Endothelial cell of umbilical vein (primary cell): Measurements from ENCODE around the gene EHMT1.

Experiments
- EZH2 ChIP-seq: IDR thresholded peaks from 2 replicates; pipeline ENCODE4 v1.6.1; 2012; ENCODE audit warnings: borderline replicate concordance, low read depth, mild to moderate bottlenecking, moderate library complexity, low read length, inconsistent platforms; ENCODE audit not compliant: severe bottlenecking
- MYC ChIP-seq: IDR thresholded peaks from one replicate; pipeline ENCODE4 v1.6.1; 2011; ENCODE audit warnings: mild to moderate bottlenecking, low read depth, low read length
- POLR2A ChIP-seq: IDR thresholded peaks from 2 replicates; pipeline ENCODE4 v1.6.1; 2012; ENCODE audit warnings: low read depth, mild to moderate bottlenecking, control low read depth, low read length
- POLR2AphosphoS5 ChIP-seq: IDR thresholded peaks from 2 replicates; pipeline ENCODE4 v1.6.1; 2012; ENCODE audit warnings: low read depth, mild to moderate bottlenecking, control low read depth, low read length, moderate library complexity; ENCODE audit not compliant: insufficient read depth
- TF ChIP-seq, protein P1 (sequence below), 2 donors: IDR thresholded peaks; 1 replicate in 1 of 2; 2 replicates in 1 of 2; pipeline ENCODE4 v1.5.1; 2011; ENCODE audit warnings: low read length in 2 of 2, mild to moderate bottlenecking in 2 of 2, moderate library complexity in 2 of 2, control low read depth in 1 of 2, inconsistent platforms in 1 of 2, low read depth in 1 of 2; ENCODE audit not compliant: insufficient read depth in 1 of 2; ENCODE audit errors: extremely low read depth in 1 of 2
- TF ChIP-seq, protein P2 (sequence below): IDR thresholded peaks from 2 replicates; pipeline ENCODE4 v1.6.1; 2011; ENCODE audit not compliant: insufficient read depth, insufficient read length

DNA sequence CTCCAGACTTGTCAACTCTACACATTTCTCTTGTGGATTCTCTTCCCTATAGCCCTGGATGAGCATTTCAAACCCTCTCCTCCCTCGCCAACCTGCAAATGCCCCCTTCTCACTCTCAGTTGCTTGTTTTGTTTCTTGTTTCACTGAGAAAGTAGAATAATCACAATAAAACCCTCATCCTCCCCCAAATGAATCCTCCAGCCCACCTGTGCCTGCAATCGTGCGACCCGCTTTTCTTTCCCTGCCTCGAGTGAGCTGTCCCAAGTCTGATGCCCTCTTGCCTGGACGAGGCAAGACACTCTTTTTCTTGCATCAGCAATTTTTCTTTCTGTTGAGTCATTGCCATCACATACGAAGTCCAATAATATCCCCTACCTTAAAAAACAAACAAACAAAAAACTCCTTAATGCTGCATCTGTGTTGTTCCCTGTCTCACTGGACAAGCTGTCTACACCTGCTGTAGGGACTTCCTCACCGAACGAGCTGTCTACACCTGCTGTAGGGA lies 255.1 kb downstream of the EHMT1 start:
- TF ChIP-seq POLR2AphosphoS5 (no peak), MYC (no peak), POLR2A (no peak), EZH2 (no peak)
- TF ChIP-seq, protein P1, sequence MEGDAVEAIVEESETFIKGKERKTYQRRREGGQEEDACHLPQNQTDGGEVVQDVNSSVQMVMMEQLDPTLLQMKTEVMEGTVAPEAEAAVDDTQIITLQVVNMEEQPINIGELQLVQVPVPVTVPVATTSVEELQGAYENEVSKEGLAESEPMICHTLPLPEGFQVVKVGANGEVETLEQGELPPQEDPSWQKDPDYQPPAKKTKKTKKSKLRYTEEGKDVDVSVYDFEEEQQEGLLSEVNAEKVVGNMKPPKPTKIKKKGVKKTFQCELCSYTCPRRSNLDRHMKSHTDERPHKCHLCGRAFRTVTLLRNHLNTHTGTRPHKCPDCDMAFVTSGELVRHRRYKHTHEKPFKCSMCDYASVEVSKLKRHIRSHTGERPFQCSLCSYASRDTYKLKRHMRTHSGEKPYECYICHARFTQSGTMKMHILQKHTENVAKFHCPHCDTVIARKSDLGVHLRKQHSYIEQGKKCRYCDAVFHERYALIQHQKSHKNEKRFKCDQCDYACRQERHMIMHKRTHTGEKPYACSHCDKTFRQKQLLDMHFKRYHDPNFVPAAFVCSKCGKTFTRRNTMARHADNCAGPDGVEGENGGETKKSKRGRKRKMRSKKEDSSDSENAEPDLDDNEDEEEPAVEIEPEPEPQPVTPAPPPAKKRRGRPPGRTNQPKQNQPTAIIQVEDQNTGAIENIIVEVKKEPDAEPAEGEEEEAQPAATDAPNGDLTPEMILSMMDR (IDR thresholded peaks at IDR 0.05; ENCODE audit: extremely low read depth in 1 of 2, insufficient read depth in 1 of 2, low read depth in 1 of 2, low read length in 2 of 2), result no peak
- TF ChIP-seq, protein P2, sequence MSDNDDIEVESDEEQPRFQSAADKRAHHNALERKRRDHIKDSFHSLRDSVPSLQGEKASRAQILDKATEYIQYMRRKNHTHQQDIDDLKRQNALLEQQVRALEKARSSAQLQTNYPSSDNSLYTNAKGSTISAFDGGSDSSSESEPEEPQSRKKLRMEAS, result no peak
